DND-41 (cell line): Measurements from ENCODE around the gene TTLL5.

Experiments used
- CTCF ChIP-seq: IDR thresholded peaks from 2 replicates; pipeline ENCODE4 v1.5.1; 2012; ENCODE audit warnings: borderline replicate concordance, low read length, moderate library complexity, mild to moderate bottlenecking; ENCODE audit not compliant: poor library complexity, severe bottlenecking; ENCODE audit errors: extremely low read depth
- EZH2 ChIP-seq: IDR thresholded peaks from 3 replicates; pipeline ENCODE4 v1.6.1; 2012; ENCODE audit warnings: borderline replicate concordance, low read depth, mild to moderate bottlenecking, moderate library complexity, low read length, inconsistent platforms; ENCODE audit not compliant: severe bottlenecking

GRCh38 chr14:75859746-75860145 lies 198.7 kb downstream of the TTLL5 start:
- TF ChIP-seq CTCF (no peak), EZH2 (no peak)
